ENCODE results near the gene SLC9C1.

The SLC9C1 gene

DNA sequence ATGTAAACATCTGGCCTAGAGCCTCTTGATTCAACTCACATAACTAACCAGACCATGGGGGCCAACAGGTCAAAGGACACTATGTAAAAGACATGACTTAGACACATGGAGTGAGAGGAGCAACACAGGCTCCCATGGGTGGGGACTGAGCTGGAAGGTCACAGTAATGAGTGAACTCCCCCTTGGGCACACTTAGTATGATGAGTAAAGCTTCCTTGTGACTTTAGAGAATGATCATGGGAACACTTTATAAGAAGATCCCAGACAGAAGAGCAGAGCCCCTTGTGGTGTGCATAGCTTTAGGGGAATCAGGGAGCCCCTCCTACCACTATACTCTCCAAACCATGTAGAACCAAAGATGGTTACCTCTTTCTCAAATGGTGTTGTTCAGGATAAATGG, 171.1 kb downstream of the SLC9C1 start:
- Histone ChIP-seq H2AFZ (ENCODE audit: low read depth, low read length) (no peak overlapping the region), H3K27ac (ENCODE audit: low read length) (no peak overlapping the region), H3K4me1 (ENCODE audit: insufficient read depth, low read length) (peaks cover 12% of the 10 kb centered on the region; the same call in 1 of the 2 replicates), H4K20me1 (ENCODE audit: insufficient read depth, low read length) (no peaks in the 10 kb centered on the region), H3K4me2 (ENCODE audit: insufficient read depth, low read length) (no peak overlapping the region), H3K27me3 (ENCODE audit: insufficient read depth, low read length, poor library complexity) (no peaks in the 10 kb centered on the region), H3K79me2 (ENCODE audit: insufficient read depth, low read length) (no peaks in the 10 kb centered on the region), H3K9ac (ENCODE audit: low read depth, low read length) (no peak overlapping the region), H3K36me3 (ENCODE audit: insufficient read depth, low read length) (no peaks in the 10 kb centered on the region), H3K4me3 (ENCODE audit: low read depth in 1 of 2, low read length in 2 of 2) (no peak overlapping the region), H3K9me3 (ENCODE audit: insufficient read depth, low read length, severe bottlenecking) (no peaks in the 10 kb centered on the region)
- DNase-seq (no peak), ATAC-seq (ENCODE audit: insufficient read depth, low read depth) (no peak)
- TF ChIP-seq EZH2 (IDR thresholded peaks at IDR 0.05; ENCODE audit: borderline replicate concordance, low read depth, low read length, severe bottlenecking): no peak
- TF ChIP-seq CTCF (IDR thresholded peaks at IDR 0.05; ENCODE audit: borderline replicate concordance, extremely low read depth, low read length, poor library complexity, severe bottlenecking): no peak

DNA sequence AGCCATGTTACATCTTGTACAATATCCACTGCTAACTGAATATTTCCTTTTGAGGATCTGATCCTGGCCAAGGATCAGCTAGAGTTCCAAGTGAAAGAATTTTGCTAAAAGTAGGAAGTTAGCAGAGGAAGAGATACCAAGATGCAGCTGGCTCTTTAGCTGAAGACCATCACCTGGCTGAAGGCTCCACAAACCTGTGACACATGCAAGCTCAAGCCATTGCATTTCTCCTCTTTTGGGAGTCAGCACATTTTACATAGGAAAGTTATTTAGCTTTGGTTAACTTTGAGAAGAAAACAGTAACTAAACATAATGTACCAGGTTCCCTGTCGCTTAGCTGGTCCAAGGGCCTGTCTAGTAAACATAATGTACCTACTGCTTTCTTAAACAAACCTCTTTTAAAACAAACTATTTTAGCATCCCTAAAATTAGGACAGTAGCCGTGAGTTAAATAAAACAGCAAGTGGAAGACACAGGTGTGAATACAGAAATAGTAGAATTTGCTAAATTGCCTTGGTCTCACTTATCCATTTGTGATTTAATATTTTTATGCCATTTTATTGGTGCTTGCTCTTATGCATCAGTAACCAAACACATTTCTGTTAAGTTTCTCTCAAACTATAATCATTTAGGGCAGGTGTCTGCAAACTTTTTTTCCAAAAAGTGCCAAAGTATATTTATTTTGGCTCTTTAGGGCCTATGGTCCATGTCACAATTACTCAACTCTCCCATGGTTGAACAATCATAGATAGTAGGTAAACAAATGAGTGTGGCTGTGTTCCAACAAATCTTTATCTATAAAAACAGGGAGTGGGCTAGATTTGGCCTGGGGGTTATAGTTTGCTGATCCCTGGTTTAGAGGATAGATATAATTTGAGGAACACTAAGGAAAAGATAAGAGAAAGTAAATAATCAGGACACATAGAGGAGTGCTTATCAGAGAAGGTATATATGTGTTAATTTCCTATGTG, 172.2 kb downstream of the SLC9C1 start:
- H3K27ac ChIP-seq (ENCODE audit: low read length): no peak overlapping the region

GRCh38 chr3:112119962-112120836, 173.8 kb downstream of the SLC9C1 start:
- no peak for DNase-seq
- Histone ChIP-seq H3K4me3 (ENCODE audit: low read depth in 1 of 2, low read length in 2 of 2) (no peak overlapping the region), H3K27me3 (ENCODE audit: insufficient read depth, low read length, poor library complexity) (peaks cover 9% of the 10 kb centered on the region), H3K4me2 (ENCODE audit: insufficient read depth, low read length) (no peak overlapping the region; the same call in 1 of the 2 replicates), H3K79me2 (ENCODE audit: insufficient read depth, low read length) (no peaks in the 10 kb centered on the region), H3K4me1 (ENCODE audit: insufficient read depth, low read length) (peaks cover 12% of the 10 kb centered on the region; the same call in 1 of the 2 replicates), H4K20me1 (ENCODE audit: insufficient read depth, low read length) (no peaks in the 10 kb centered on the region), H3K27ac (ENCODE audit: low read length) (no peak overlapping the region), H3K9ac (ENCODE audit: low read depth, low read length) (no peak overlapping the region), H3K9me3 (ENCODE audit: insufficient read depth, low read length, severe bottlenecking) (no peaks in the 10 kb centered on the region), H3K36me3 (ENCODE audit: insufficient read depth, low read length) (no peaks in the 10 kb centered on the region), H2AFZ (ENCODE audit: low read depth, low read length) (no peak overlapping the region)
- peak; percentile 75 for ATAC-seq (ENCODE audit: insufficient read depth, low read depth)
- TF ChIP-seq EZH2 (IDR thresholded peaks at IDR 0.05; ENCODE audit: borderline replicate concordance, low read depth, low read length, severe bottlenecking): no peak
- no peak for TF ChIP-seq CTCF (IDR thresholded peaks at IDR 0.05; ENCODE audit: borderline replicate concordance, extremely low read depth, low read length, poor library complexity, severe bottlenecking)

More for the DNA sequence above, 172.2 kb downstream of the SLC9C1 start:
- no peaks in the 10 kb centered on the region for H4K20me1 ChIP-seq (ENCODE audit: insufficient read depth, low read length)
- DNase-seq: no peak
- no peak overlapping the region for H2AFZ ChIP-seq (ENCODE audit: low read depth, low read length)
- H3K27me3 ChIP-seq (ENCODE audit: insufficient read depth, low read length, poor library complexity): no peaks in the 10 kb centered on the region
- H3K4me1 ChIP-seq (ENCODE audit: insufficient read depth, low read length): peaks cover 12% of the 10 kb centered on the region; the same call in 1 of the 2 replicates
- no peaks in the 10 kb centered on the region for H3K36me3 ChIP-seq (ENCODE audit: insufficient read depth, low read length)
- no peaks in the 10 kb centered on the region for H3K79me2 ChIP-seq (ENCODE audit: insufficient read depth, low read length)
- no peaks in the 10 kb centered on the region for H3K9me3 ChIP-seq (ENCODE audit: insufficient read depth, low read length, severe bottlenecking)
- H3K4me2 ChIP-seq (ENCODE audit: insufficient read depth, low read length): no peak overlapping the region
- ATAC-seq (ENCODE audit: insufficient read depth, low read depth): no peak
- TF ChIP-seq CTCF (IDR thresholded peaks at IDR 0.05; ENCODE audit: borderline replicate concordance, extremely low read depth, low read length, poor library complexity, severe bottlenecking) (no peak), EZH2 (IDR thresholded peaks at IDR 0.05; ENCODE audit: borderline replicate concordance, low read depth, low read length, severe bottlenecking) (no peak)
- no peak overlapping the region for H3K4me3 ChIP-seq (ENCODE audit: low read depth in 1 of 2, low read length in 2 of 2)
- H3K9ac ChIP-seq (ENCODE audit: low read depth, low read length): no peak overlapping the region
